ENCODE measurements around the gene FHIT.

DNA sequence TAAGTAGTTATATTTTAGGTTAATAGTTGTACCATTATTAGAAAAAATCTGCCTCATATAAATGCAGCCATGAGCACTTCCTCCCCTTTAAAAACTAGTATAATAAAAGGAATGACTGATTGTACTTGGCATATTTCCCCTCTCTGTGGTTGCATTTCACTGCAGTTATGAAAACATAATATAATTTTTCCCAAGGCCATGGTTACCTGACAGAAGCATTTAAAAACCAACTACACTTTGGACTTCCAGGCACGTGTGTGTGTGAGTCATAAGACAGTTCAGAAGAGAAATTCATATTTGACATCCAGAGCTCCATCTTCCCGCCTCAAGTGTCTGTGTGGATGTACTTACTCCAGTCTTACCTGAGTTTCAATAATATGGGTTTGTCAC is 1373.2 kb downstream of the FHIT start:
- TF ChIP-seq GATA2 (IDR thresholded peaks at IDR 0.05; ENCODE audit: low read depth, low read length) (no peak), GATA3 (IDR thresholded peaks at IDR 0.05; ENCODE audit: low read depth, low read length) (no peak)

All from SH-SY5Y (cell line).